OCI-LY1 (cell line): Measurements from ENCODE around the gene REV3L.

ENCODE experiments used
- H2AFZ ChIP-seq: fragments of 200-600 bp; sonication (generic), shearing (Covaris generic); 2 replicates; pipeline ENCODE4 v1.6.0; 2014; ENCODE audit warnings: antibody characterized with exemption, mild to moderate bottlenecking, low read length
- H3F3A ChIP-seq: fragments of 200-600 bp; sonication (generic), shearing (Covaris generic); 2 replicates; pipeline ENCODE4 v1.6.0; 2014; ENCODE audit warnings: mild to moderate bottlenecking, antibody characterized with exemption, low read length, moderate library complexity; ENCODE audit not compliant: insufficient read depth
- H3K27ac ChIP-seq: fragments of 200-600 bp; sonication (generic); 2 replicates; pipeline ENCODE4 v1.5.1; 2014; ENCODE audit warnings: low read length, mixed run types, mild to moderate bottlenecking, low read depth; ENCODE audit not compliant: poor library complexity, severe bottlenecking
- H3K27me3 ChIP-seq: fragments of 200-600 bp; sonication (generic); 2 replicates; pipeline ENCODE4 v1.6.0; 2014; ENCODE audit warnings: antibody characterized with exemption, mild to moderate bottlenecking, low read length, moderate library complexity; ENCODE audit not compliant: insufficient read depth
- H3K36me3 ChIP-seq: fragments of 200-600 bp; sonication (generic); 2 replicates; pipeline ENCODE4 v1.6.1; 2014; ENCODE audit warnings: mild to moderate bottlenecking, antibody characterized with exemption, low read length, moderate library complexity, mixed read lengths; ENCODE audit not compliant: insufficient read depth
- H3K4me1 ChIP-seq: fragments of 200-600 bp; sonication (generic); 2 replicates; pipeline ENCODE4 v1.5.1; 2014; ENCODE audit warnings: mild to moderate bottlenecking, low read length, moderate library complexity; ENCODE audit not compliant: insufficient read depth, severe bottlenecking
- H3K4me2 ChIP-seq: fragments of 200-600 bp; sonication (generic), shearing (Covaris generic); 2 replicates; pipeline ENCODE4 v1.6.1; 2014; ENCODE audit warnings: low read length
- H3K4me3 ChIP-seq: fragments of 200-600 bp; sonication (generic); 2 replicates; pipeline ENCODE4 v1.5.1; 2014; ENCODE audit warnings: low read length, low read depth, mild to moderate bottlenecking, mixed read lengths; ENCODE audit not compliant: poor library complexity, severe bottlenecking
- H3K79me2 ChIP-seq: fragments of 200-600 bp; shearing (Covaris generic); 2 replicates; pipeline ENCODE4 v1.6.1; 2016; ENCODE audit warnings: mixed run types, low read length, mixed read lengths; ENCODE audit not compliant: insufficient read depth
- H3K9ac ChIP-seq: fragments of 200-600 bp; sonication (generic), shearing (Covaris generic); 2 replicates; pipeline ENCODE4 v1.6.1; 2014; ENCODE audit warnings: mild to moderate bottlenecking, low read length, mixed read lengths
- H3K9me2 ChIP-seq: fragments of 200-600 bp; sonication (generic), shearing (Covaris generic); 2 replicates; pipeline ENCODE4 v1.6.1; 2014; ENCODE audit warnings: low read depth, mild to moderate bottlenecking, low read length, mixed read lengths
- H3K9me3 ChIP-seq: fragments of 200-600 bp; shearing (Covaris generic); 2 replicates; pipeline ENCODE4 v1.6.1; 2014; ENCODE audit warnings: low read length, mixed read lengths
- H4K20me1 ChIP-seq: fragments of 200-600 bp; sonication (generic), shearing (Covaris generic); 2 replicates; pipeline ENCODE4 v1.6.0; 2016; ENCODE audit warnings: mild to moderate bottlenecking, low read length; ENCODE audit not compliant: insufficient read depth
- CTCF ChIP-seq: fragments of 200-600 bp; sonication (generic), shearing (Covaris generic); IDR thresholded peaks from 2 replicates; pipeline ENCODE4 v1.5.1; 2017; ENCODE audit warnings: mild to moderate bottlenecking, antibody characterized with exemption, low read length, moderate library complexity, mixed read lengths
- EZH2 ChIP-seq: fragments of 200-600 bp; sonication (generic), shearing (Covaris generic); IDR thresholded peaks from 2 replicates; pipeline ENCODE4 v1.8.0; 2017; ENCODE audit warnings: borderline replicate concordance, mixed run types, mild to moderate bottlenecking, antibody characterized with exemption, low read length, moderate library complexity, mixed read lengths

REV3L gene

GRCh38 chr6:111361648-111362047 lies 121.4 kb downstream of the REV3L start:
- no peaks in the 10 kb centered on the region for H3K27me3 ChIP-seq
- no peak overlapping the region for H3K27ac ChIP-seq
- H3K9me2 ChIP-seq, result no peaks in the 10 kb centered on the region
- TF ChIP-seq CTCF, result peak; percentile 18; the same call in 1 of the 2 replicates
- no peak for TF ChIP-seq EZH2
- no peaks in the 10 kb centered on the region for H3K9me3 ChIP-seq
- H3K79me2 ChIP-seq, result no peaks in the 10 kb centered on the region
- no peak overlapping the region for H2AFZ ChIP-seq
- no peak overlapping the region for H3K9ac ChIP-seq
- H3F3A ChIP-seq, result no peaks in the 10 kb centered on the region
- no peaks in the 10 kb centered on the region for H4K20me1 ChIP-seq
- peaks cover 41% of the 10 kb centered on the region for H3K36me3 ChIP-seq
- H3K4me1 ChIP-seq, result no peaks in the 10 kb centered on the region
- no peak overlapping the region for H3K4me3 ChIP-seq
- no peak overlapping the region for H3K4me2 ChIP-seq

DNA sequence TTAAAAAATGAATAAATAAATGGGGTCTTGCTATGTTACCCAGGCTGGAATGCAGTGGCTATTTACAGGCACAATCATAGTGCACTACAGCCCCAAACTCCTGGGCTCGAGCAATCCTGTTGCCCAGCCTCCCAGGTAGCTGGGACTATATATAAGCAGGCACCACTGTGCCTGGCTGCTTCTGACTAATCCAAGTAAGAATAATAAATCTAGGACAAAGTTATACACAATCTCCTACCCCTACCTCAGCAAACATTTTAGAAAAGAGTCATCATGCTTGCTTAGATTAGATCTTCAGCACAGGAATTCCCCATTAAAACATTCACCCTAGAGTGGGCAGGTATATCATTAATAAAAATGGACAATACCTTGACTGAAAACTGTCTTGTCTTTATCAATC lies 124.6 kb downstream of the REV3L start:
- H3K79me2 ChIP-seq, result no peaks in the 10 kb centered on the region
- no peaks in the 10 kb centered on the region for H4K20me1 ChIP-seq
- TF ChIP-seq CTCF (no peak), EZH2 (no peak)
- H3K9ac ChIP-seq, result no peak overlapping the region
- H3F3A ChIP-seq, result no peaks in the 10 kb centered on the region
- no peak overlapping the region for H3K4me2 ChIP-seq
- no peak overlapping the region for H3K27ac ChIP-seq
- H3K36me3 ChIP-seq, result peaks cover 59% of the 10 kb centered on the region
- H3K9me3 ChIP-seq, result no peaks in the 10 kb centered on the region
- H3K27me3 ChIP-seq, result no peaks in the 10 kb centered on the region
- H2AFZ ChIP-seq, result no peak overlapping the region
- no peak overlapping the region for H3K4me3 ChIP-seq
- H3K4me1 ChIP-seq, result no peaks in the 10 kb centered on the region
- H3K9me2 ChIP-seq, result no peaks in the 10 kb centered on the region

GRCh38 chr6:111357705-111358104 lies 125.3 kb downstream of the REV3L start:
- Histone ChIP-seq H3K36me3 (peaks cover 61% of the 10 kb centered on the region), H3K4me2 (no peak overlapping the region)
- TF ChIP-seq EZH2, result no peak
- no peak for TF ChIP-seq CTCF

More at GRCh38 chr6:111357705-111358104, 125.3 kb downstream of the REV3L start:
- no peak overlapping the region for H2AFZ ChIP-seq
- H3K79me2 ChIP-seq, result no peaks in the 10 kb centered on the region
- H3K9ac ChIP-seq, result no peak overlapping the region
- no peaks in the 10 kb centered on the region for H3K4me1 ChIP-seq
- H3F3A ChIP-seq, result no peaks in the 10 kb centered on the region
- no peak overlapping the region for H3K27ac ChIP-seq
- H3K27me3 ChIP-seq, result no peaks in the 10 kb centered on the region
- H3K4me3 ChIP-seq, result no peak overlapping the region
- H3K9me3 ChIP-seq, result no peaks in the 10 kb centered on the region
- no peaks in the 10 kb centered on the region for H3K9me2 ChIP-seq
- H4K20me1 ChIP-seq, result no peaks in the 10 kb centered on the region
